ENCODE results near the gene CDC42BPG.
A peak's percentile ranks its signal among the peaks of the same experiment; 100 is the strongest.

The CDC42BPG gene

DNA sequence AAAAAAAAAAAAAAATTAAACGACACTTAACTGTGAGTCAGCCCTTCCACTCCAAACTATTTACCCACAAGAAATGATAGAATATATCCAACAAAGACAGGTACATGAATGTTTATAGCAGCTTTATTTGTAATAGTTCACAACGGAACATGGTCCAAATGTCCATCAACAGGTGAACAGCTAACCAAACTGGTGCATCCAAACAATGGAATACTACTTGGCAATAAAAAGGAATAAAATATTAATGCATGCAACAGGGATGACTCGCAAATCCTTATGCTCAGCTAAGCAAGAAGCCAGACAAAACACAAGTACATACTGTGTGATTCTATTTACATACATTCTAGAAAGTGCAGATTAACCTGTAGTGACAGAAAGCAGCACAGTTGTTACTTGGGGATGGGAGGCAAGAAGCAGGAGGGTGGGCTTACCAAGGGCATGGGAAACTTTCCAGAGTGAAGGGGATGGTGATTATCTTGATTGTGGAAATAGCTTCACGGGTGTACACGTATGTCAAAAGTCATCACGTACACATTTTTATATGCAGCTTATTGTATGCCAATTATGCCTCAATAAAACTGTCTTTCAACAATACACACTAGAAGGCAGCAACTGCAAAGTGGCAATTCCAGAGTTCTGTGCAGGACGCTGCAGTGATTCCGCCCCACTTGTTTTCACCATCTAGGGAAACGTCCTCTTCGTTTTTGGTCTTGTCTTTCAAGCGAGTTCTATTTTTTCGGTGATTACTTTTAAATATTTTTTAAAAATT lies 59.5 kb downstream of the CDC42BPG start:
- no peaks in the 10 kb centered on the region for H3K9me3 ChIP-seq (ENCODE audit: insufficient read depth, low read depth, low read length)
- no peaks in the 10 kb centered on the region for H3K36me3 ChIP-seq (ENCODE audit: insufficient read depth, low read depth, low read length)
- H3K4me3 ChIP-seq (ENCODE audit: low read length): no peak overlapping the region
- no peak overlapping the region for H3K27ac ChIP-seq (ENCODE audit: low read length)
- no peaks in the 10 kb centered on the region for H3K27me3 ChIP-seq (ENCODE audit: insufficient read depth, low read length)
- no peak overlapping the region for H3K9ac ChIP-seq (ENCODE audit: low read depth, low read length)
- no peaks in the 10 kb centered on the region for H3K4me1 ChIP-seq (ENCODE audit: insufficient read depth, low read length)

GRCh38 chr11:64778473-64779298 lies 65.8 kb downstream of the CDC42BPG start, which contains the start of gene SF1:
SF1 (minus strand) TSS chr11:64778542; CDS start chr11:64778392, 150 bp downstream.
- Histone ChIP-seq H3K9me3 (ENCODE audit: insufficient read depth, low read depth, low read length) (no peaks in the 10 kb centered on the region), H3K9ac (ENCODE audit: low read depth, low read length) (peak within 1 kb of the TSS; percentile 88), H3K4me3 (ENCODE audit: low read length) (peak within 1 kb of the TSS; percentile 100), H3K27ac (ENCODE audit: low read length) (peak within 1 kb of the TSS; percentile 89), H3K27me3 (ENCODE audit: insufficient read depth, low read length) (no peaks in the 10 kb centered on the region), H3K4me1 (ENCODE audit: insufficient read depth, low read length) (peaks cover 14% of the 10 kb centered on the region), H3K36me3 (ENCODE audit: insufficient read depth, low read depth, low read length) (peaks cover 38% of the 10 kb centered on the region)

DNA sequence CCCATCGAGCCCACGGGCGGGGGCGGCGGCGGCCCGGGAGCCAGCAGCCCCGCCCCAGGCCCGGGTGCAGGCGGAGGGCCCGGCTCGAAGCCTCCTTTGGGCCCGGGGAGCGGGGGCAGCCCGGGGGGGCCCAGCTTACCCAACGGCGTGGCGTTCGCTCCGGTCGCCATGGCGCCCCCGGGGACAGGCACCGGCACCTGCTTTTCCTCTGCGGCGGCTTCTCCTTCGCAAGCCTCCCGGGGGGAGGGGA lies 66.3 kb downstream of the CDC42BPG start:
- Histone ChIP-seq H3K27ac (ENCODE audit: low read length) (no peak overlapping the region), H3K4me1 (ENCODE audit: insufficient read depth, low read length) (peaks cover 14% of the 10 kb centered on the region), H3K36me3 (ENCODE audit: insufficient read depth, low read depth, low read length) (peaks cover 44% of the 10 kb centered on the region), H3K4me3 (ENCODE audit: low read length) (peak overlapping the region; percentile 74; the same call in 1 of the 2 replicates), H3K9ac (ENCODE audit: low read depth, low read length) (peak overlapping the region; percentile 85), H3K9me3 (ENCODE audit: insufficient read depth, low read depth, low read length) (no peaks in the 10 kb centered on the region), H3K27me3 (ENCODE audit: insufficient read depth, low read length) (no peaks in the 10 kb centered on the region)

- H3K4me3 ChIP-seq (ENCODE audit: low read length): peak overlapping the region; percentile 100
- peaks cover 49% of the 10 kb centered on the region for H3K36me3 ChIP-seq (ENCODE audit: insufficient read depth, low read depth, low read length)
- no peaks in the 10 kb centered on the region for H3K9me3 ChIP-seq (ENCODE audit: insufficient read depth, low read depth, low read length)
- no peaks in the 10 kb centered on the region for H3K27me3 ChIP-seq (ENCODE audit: insufficient read depth, low read length)
- peak overlapping the region; percentile 88 for H3K9ac ChIP-seq (ENCODE audit: low read depth, low read length)
- no peak overlapping the region for H3K27ac ChIP-seq (ENCODE audit: low read length)
- H3K4me1 ChIP-seq (ENCODE audit: insufficient read depth, low read length): peaks cover 14% of the 10 kb centered on the region
These were observed 66.8 kb downstream of the CDC42BPG start for GRCh38 chr11:64777449-64778222.

DNA sequence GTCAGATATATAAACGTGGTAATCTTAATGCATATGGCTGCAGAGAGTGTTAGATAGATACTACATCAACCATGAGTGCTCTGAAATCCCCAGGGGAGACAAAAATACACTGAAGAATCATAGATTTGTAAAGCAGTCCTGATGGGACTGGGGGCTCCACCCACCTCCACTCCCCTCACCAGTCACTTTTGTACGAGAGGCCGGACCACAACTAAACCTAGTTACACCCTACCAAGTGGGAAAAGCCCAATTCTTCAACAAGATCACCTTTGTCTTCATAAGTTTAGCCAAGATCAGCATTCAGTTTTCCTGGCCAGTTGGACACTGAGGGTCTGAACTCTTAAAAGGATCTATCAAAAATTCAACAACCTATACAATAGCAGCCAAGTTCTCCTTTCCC lies 67.6 kb downstream of the CDC42BPG start:
- Histone ChIP-seq H3K9me3 (ENCODE audit: insufficient read depth, low read depth, low read length) (no peaks in the 10 kb centered on the region), H3K9ac (ENCODE audit: low read depth, low read length) (peak overlapping the region; percentile 88), H3K36me3 (ENCODE audit: insufficient read depth, low read depth, low read length) (peaks cover 57% of the 10 kb centered on the region), H3K4me1 (ENCODE audit: insufficient read depth, low read length) (peaks cover 14% of the 10 kb centered on the region), H3K4me3 (ENCODE audit: low read length) (peak overlapping the region; percentile 100), H3K27me3 (ENCODE audit: insufficient read depth, low read length) (no peaks in the 10 kb centered on the region), H3K27ac (ENCODE audit: low read length) (no peak overlapping the region)

DNA sequence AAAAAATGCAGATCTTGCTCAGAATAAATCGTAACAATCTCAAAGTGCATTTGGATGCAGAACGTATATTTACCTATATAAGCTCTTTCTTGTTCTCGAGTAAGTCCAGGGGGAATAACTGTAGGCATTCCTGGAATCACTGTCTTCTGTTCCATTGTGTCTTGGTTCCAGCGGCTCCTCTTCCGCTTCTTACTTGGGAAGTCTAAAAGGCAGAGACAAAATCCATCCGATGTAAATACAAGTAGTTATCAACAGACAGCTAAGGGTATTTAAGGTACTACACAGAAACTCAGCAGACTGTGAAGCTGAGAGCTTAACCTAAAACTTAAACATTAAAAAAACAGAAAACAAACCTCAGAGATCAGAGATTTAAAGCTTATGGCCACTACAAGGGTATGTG lies 68.0 kb downstream of the CDC42BPG start:
- no peaks in the 10 kb centered on the region for H3K9me3 ChIP-seq (ENCODE audit: insufficient read depth, low read depth, low read length)
- H3K9ac ChIP-seq (ENCODE audit: low read depth, low read length): peak overlapping the region; percentile 88; the same call in 1 of the 2 replicates
- peaks cover 61% of the 10 kb centered on the region for H3K36me3 ChIP-seq (ENCODE audit: insufficient read depth, low read depth, low read length)
- H3K27ac ChIP-seq (ENCODE audit: low read length): no peak overlapping the region
- no peaks in the 10 kb centered on the region for H3K27me3 ChIP-seq (ENCODE audit: insufficient read depth, low read length)
- peak overlapping the region; percentile 100 for H3K4me3 ChIP-seq (ENCODE audit: low read length)
- peaks cover 14% of the 10 kb centered on the region for H3K4me1 ChIP-seq (ENCODE audit: insufficient read depth, low read length)

GRCh38 chr11:64774144-64774543 lies 70.3 kb downstream of the CDC42BPG start:
- H3K27ac ChIP-seq (ENCODE audit: low read length): no peak overlapping the region
- H3K36me3 ChIP-seq (ENCODE audit: insufficient read depth, low read depth, low read length): peaks cover 84% of the 10 kb centered on the region
- peaks cover 14% of the 10 kb centered on the region for H3K4me1 ChIP-seq (ENCODE audit: insufficient read depth, low read length)
- no peak overlapping the region for H3K4me3 ChIP-seq (ENCODE audit: low read length)
- H3K27me3 ChIP-seq (ENCODE audit: insufficient read depth, low read length): no peaks in the 10 kb centered on the region
- H3K9me3 ChIP-seq (ENCODE audit: insufficient read depth, low read depth, low read length): no peaks in the 10 kb centered on the region
- H3K9ac ChIP-seq (ENCODE audit: low read depth, low read length): no peak overlapping the region

All from iPS-20b (cell line).